GM13976 (cell line): ENCODE data around the gene VAC14.
A peak's percentile ranks its signal among the peaks of the same experiment; 100 is the strongest.

ENCODE experiments used
- DNase-seq: peaks from one replicate; pipeline ENCODE4 v3.0.0; 2012; ENCODE audit warnings: low spot score
- CTCF ChIP-seq: IDR thresholded peaks from 2 replicates; pipeline ENCODE4 v1.5.1; 2012; ENCODE audit warnings: borderline replicate concordance, mild to moderate bottlenecking; ENCODE audit not compliant: insufficient read depth; ENCODE audit errors: extremely low read depth, missing control alignments, control extremely low read depth
- in situ Hi-C: fragments of 300-500 bp; cut with MboI; formaldehyde crosslinking; loops from one replicate; pipeline ENCODE4 v1.12.0; 2022; ENCODE audit warnings: low sequenced_read_pairs, mixed read lengths, inconsistent platforms; ENCODE audit not compliant: unreplicated experiment

Gene VAC14

GRCh38 chr16:70658921-70659320 lies 142.0 kb downstream of the VAC14 start:
- in situ Hi-C loops: no loop called here
- TF ChIP-seq CTCF: no peak
- DNase-seq: no peak

- in situ Hi-C loops: no loop called here
- TF ChIP-seq CTCF: no peak
Observed at GRCh38 chr16:70657956-70658355, 143.0 kb downstream of the VAC14 start.

GRCh38 chr16:70656712-70657263 lies 144.2 kb downstream of the VAC14 start:
- TF ChIP-seq CTCF: no peak
- in situ Hi-C loops: no loop called here
- no peak for DNase-seq

More at GRCh38 chr16:70657956-70658355, 143.0 kb downstream of the VAC14 start:
- no peak for DNase-seq

GRCh38 chr16:70656065-70656711 lies 144.8 kb downstream of the VAC14 start:
- no peak for DNase-seq
- in situ Hi-C loops: no loop called here
- no peak for TF ChIP-seq CTCF

- in situ Hi-C loops: no loop called here
- DNase-seq: peak; percentile 83
- peak; percentile 77 for TF ChIP-seq CTCF
Observed at GRCh38 chr16:70653809-70654771, 146.9 kb downstream of the VAC14 start.

- TF ChIP-seq CTCF: no peak
- in situ Hi-C loops: no loop called here
- no peak for DNase-seq
Observed at GRCh38 chr16:70653406-70653805, 147.6 kb downstream of the VAC14 start.
